Mesodermal cell (in vitro differentiated cells): Measurements from ENCODE around the gene SLC26A3.

Source experiments
- H3K27ac ChIP-seq: 2 replicates; pipeline ENCODE4 v1.7.0; 2013; ENCODE audit warnings: mild to moderate bottlenecking, low read depth, low read length, moderate library complexity; ENCODE audit not compliant: severe bottlenecking
- H3K36me3 ChIP-seq: 2 replicates; pipeline ENCODE4 v1.7.1; 2013; ENCODE audit warnings: mild to moderate bottlenecking, low read length, moderate library complexity; ENCODE audit not compliant: control insufficient read depth, insufficient read depth
- H3K4me1 ChIP-seq: one replicate; pipeline ENCODE4 v1.7.1; 2013; ENCODE audit warnings: mild to moderate bottlenecking, low read length; ENCODE audit not compliant: insufficient read depth, control insufficient read depth, poor library complexity, severe bottlenecking
- H3K4me3 ChIP-seq: 2 replicates; pipeline ENCODE4 v1.7.0; 2013; ENCODE audit warnings: low read length, control low read depth, mild to moderate bottlenecking; ENCODE audit not compliant: insufficient read depth, poor library complexity, severe bottlenecking; ENCODE audit errors: extremely low read depth
- H3K9me3 ChIP-seq: 2 replicates; pipeline ENCODE4 v1.7.1; 2013; ENCODE audit warnings: mild to moderate bottlenecking, low read length, moderate library complexity; ENCODE audit not compliant: control insufficient read depth
- WGBS, 2 experiments: methylation state at CpG; one replicate each; pipeline ENCODE4 v1.1.5; 2013; ENCODE audit warnings: missing lambda C conversion rate in 2 of 2; ENCODE audit not compliant: insufficient coverage in 2 of 2; 5-methylcytosine and 5-hydroxymethylcytosine counted together

Gene SLC26A3

DNA sequence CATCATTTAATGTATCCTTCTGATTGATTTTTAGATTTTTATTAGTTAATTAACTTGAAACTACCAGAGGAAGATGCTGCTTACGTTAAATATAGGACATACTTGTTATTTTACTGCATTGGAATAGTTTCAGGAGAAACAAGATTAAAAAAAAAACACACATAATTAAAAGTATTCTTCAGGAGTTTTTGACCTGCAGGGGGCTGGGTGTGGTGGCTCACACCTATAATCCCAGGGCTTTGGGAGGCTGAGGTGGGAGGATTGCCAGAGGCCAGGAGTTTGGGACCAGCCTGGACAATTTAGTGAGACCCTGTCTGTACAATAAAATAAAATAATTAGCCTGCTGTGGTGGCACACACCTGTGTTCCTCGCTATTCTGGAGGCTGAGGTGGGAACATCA is 48.4 kb downstream of the SLC26A3 start:
- Histone ChIP-seq H3K9me3 (no peaks in the 10 kb centered on the region), H3K36me3 (peaks cover 71% of the 10 kb centered on the region), H3K4me3 (no peak overlapping the region), H3K4me1 (no peaks in the 10 kb centered on the region), H3K27ac (no peak overlapping the region)
- 100% methylated on average over 1 of the region's 2 CpGs for WGBS, 2 experiments

DNA sequence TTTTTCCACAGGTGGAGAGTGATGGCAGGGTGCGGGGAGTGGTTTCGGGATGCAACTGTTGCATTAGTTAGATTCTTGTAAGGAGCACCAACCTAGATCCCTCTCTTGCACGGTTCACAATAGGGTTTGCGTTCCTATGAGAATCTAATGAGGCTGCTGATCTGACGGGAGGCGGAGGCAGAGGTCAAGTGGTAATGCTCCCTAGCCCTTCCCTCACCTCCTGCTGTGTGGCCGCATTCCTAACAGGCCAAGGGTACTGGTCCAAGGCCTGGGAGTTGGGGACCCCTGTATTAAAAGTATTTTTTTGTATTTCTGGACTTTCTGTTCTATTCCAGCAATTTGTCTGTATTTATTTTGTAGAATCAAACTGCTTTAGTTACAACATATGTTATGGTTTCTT is 51.9 kb downstream of the SLC26A3 start:
- H3K27ac ChIP-seq = no peak overlapping the region
- WGBS, 2 experiments = 91 to 93% methylated on average over 3 to 4 of the region's 7 CpGs
- peaks cover 50% of the 10 kb centered on the region for H3K36me3 ChIP-seq
- H3K4me1 ChIP-seq = no peaks in the 10 kb centered on the region
- no peak overlapping the region for H3K4me3 ChIP-seq
- H3K9me3 ChIP-seq = no peaks in the 10 kb centered on the region

DNA sequence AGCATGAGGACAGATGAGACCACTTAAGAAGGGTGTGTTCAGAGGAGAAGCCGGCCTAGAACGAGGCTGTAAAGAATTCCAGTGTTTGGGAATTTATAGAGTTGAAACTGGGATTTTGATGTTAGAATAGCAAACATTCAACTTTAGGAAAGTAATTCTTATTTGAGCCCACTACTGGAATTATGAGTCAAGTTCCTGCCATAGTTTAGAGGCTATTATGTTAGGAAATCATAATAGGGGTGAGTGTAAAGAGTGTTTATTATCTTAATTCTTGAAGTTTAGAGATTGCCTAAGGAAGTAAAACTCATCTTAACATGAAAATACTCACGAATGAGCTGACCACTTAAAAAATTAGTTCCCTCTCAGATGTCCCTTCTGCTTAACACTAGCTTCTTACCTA is 57.0 kb downstream of the SLC26A3 start:
- Histone ChIP-seq H3K27ac (no peak overlapping the region), H3K36me3 (peaks cover 23% of the 10 kb centered on the region), H3K9me3 (no peaks in the 10 kb centered on the region), H3K4me3 (no peak overlapping the region), H3K4me1 (peaks cover 11% of the 10 kb centered on the region)
- 85 to 94% methylated on average over 2 of the region's 3 CpGs for WGBS, 2 experiments

DNA sequence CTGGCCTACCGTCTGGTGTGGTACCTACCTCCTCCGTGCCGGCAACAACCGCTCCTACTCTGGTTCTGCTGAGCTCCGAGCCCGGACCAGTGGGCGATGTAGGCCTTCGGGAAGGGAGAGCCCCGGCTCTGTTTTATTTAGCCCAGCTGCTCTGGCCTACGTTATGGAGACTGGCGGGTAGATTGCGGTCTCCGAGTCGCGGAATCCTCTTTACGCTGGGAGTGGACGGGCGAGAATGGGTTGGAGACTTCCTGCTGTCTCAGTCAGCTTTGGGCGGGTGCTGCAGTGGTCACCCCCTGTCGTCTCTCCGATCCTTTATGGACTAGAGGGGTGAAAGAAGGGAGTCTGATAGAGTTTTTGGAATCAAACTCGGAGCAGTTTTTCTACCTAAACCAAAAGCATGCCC is 58.7 kb downstream of the SLC26A3 start:
- Histone ChIP-seq H3K27ac (peak overlapping the region; percentile 97), H3K9me3 (no peaks in the 10 kb centered on the region), H3K36me3 (peaks cover 9% of the 10 kb centered on the region), H3K4me3 (peak overlapping the region; percentile 95), H3K4me1 (peaks cover 11% of the 10 kb centered on the region)
- 0% methylated on average over 11 to 20 of the region's 22 CpGs for WGBS, 2 experiments

DNA sequence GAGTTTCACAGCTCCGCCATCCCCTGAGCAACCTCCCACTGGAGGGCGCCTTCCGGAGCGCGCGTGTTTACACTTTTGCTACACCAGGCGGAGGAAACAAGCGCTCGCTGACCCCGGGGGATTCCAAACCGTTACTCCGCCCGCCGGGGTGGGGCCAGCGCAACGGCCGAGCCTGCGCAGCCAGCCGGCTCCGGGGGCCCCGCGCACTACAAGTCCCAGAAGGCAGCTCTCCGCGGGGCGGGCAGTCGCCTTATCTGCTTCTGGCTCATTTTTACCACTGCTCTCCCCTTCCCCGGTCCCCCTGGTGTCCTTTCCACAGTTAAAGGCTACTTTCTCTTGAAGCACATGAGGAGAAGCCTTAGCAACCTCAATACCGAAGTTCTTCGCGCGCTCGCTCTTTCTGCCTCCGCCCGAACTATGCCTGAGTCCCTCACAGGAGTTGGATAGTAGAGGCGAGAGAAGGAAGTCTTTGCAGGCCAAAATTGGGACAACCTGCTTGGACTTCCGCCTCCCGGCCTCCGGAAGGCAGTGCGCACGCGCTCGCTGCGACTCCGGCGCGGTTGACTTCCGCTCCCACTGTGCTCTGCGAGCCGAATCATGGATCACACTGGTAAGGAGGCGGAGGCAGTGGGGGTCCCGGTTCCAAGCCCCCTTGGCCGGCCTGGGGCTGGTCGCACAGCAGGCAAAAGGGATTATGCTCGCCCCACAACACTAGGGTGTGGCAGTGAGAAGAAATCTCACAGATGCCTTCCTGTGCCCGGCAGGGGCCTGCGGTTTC is 59.3 kb downstream of the SLC26A3 start, which contains the start of gene CBLL1:
TSS of gene CBLL1 (plus strand) at position 576 of the 778 bp plus-strand sequence. CDS start at position 598, 22 bp downstream.
- 0 to 1% methylated on average over 39 to 52 of the region's 56 CpGs for WGBS, 2 experiments
- Histone ChIP-seq H3K27ac (peak within 1 kb of the TSS; percentile 97), H3K4me3 (peak within 1 kb of the TSS; percentile 95), H3K4me1 (peaks cover 11% of the 10 kb centered on the region), H3K9me3 (no peaks in the 10 kb centered on the region), H3K36me3 (peaks cover 7% of the 10 kb centered on the region)

DNA sequence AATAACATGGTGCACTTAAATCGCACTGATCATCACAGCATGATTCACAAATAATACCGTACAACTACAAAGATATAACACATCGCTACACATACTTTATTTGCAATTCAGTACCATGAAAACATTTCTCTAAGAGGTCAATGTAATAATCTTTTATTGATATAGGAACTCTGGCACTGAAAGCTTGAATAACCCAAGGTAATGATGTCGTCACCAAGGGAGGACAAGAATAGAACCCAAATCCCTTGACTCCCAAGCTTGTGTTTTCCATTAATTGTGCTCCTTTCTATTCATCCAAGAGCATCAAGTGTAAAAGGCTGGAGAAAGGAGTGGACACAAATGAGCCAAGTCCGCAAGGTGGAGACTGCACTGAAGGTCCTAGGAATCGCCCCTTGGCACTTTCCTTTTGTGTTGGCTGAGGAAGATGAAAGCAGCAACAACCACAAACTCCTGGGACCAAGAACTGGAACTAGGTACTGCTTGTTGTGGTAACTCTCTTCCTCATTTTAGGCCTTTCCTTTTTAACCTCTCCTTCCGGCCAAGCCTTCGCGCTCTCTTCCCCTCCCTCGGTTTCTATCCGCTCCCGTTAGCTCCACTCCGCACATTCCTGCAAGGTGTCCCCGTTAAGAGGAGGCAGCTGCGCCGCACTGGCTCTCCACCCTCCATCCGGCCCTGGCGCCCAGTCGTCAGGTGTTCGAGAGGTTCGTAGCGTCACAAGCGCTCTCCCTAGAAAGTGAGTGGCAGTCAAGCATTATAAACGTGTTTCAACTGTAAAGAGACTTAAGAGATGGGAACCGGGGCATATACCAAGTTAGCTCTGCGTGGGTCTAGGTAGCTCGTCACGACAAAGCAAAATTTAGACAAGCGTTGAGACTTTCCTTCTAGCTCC is 60.1 kb downstream of the SLC26A3 start:
- peak overlapping the region; percentile 95 for H3K4me3 ChIP-seq
- H3K36me3 ChIP-seq = peaks cover 5% of the 10 kb centered on the region
- H3K27ac ChIP-seq = peak overlapping the region; percentile 97
- WGBS, 2 experiments = 5 to 10% methylated on average over 21 to 25 of the region's 29 CpGs
- H3K9me3 ChIP-seq = no peaks in the 10 kb centered on the region
- peaks cover 11% of the 10 kb centered on the region for H3K4me1 ChIP-seq

DNA sequence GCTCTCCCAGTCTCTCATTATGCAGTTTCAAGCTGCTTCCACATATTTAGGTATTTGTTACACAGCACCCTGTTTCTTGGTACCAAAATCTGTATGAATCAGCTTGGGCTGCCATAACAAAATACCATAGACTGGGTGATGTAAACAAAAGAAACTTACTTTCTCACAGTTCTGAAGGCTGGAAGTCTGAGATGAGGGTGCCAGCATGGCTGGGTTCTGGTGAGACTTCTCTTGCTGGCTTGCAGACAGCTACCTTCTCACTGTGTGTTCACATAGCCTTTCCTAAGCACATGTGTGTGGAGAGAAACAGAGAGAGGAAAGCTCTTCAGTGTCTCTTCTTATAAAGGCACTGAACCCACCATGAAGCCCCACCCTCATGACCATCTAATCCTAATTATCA is 74.7 kb downstream of the SLC26A3 start:
- no peak overlapping the region for H3K27ac ChIP-seq
- H3K36me3 ChIP-seq = no peaks in the 10 kb centered on the region
- no peaks in the 10 kb centered on the region for H3K4me1 ChIP-seq
- no peak overlapping the region for H3K4me3 ChIP-seq
- H3K9me3 ChIP-seq = no peaks in the 10 kb centered on the region

DNA sequence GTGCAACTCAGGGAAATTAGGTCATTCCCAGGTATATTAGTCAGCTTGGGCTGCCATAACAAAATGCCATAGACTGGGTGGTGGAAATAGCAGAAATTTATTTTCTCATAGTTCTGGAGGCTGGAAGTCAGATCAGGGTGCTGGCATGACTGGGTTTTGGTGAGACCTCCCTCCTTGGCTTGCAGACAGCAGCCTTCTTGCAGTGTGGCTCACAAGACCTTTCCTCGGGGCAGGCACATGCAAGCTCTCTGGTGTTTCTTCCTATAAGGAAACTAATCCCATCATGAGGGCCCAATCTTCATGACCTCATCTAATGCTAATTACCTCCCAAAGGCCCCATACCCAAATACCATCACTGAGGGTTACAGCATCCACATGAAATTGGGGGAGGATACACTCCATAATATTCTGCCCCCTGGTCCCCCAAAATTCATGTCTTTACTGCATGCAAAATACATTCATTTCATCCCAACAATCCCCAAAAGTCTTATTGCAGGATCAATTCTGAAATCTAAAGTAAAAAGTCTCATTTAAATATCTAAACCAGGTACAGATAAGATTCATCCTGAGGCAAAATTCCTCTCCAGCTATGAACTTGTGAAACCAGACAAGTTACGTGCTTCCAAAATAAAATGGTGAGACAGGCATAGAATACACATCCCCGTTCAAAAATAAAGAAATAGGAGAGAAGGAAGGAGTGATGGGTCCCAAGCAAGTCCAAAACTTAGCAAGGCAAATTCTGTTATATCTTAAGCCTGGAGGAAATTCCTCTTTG is 76.5 kb downstream of the SLC26A3 start:
- WGBS, 2 experiments = 57% methylated on average over 1 of the region's 3 CpGs; no CpG with 5 or more reads in 1 of the 2 experiments
- Histone ChIP-seq H3K4me3 (no peak overlapping the region), H3K4me1 (no peaks in the 10 kb centered on the region), H3K36me3 (no peaks in the 10 kb centered on the region), H3K9me3 (no peaks in the 10 kb centered on the region), H3K27ac (no peak overlapping the region)

DNA sequence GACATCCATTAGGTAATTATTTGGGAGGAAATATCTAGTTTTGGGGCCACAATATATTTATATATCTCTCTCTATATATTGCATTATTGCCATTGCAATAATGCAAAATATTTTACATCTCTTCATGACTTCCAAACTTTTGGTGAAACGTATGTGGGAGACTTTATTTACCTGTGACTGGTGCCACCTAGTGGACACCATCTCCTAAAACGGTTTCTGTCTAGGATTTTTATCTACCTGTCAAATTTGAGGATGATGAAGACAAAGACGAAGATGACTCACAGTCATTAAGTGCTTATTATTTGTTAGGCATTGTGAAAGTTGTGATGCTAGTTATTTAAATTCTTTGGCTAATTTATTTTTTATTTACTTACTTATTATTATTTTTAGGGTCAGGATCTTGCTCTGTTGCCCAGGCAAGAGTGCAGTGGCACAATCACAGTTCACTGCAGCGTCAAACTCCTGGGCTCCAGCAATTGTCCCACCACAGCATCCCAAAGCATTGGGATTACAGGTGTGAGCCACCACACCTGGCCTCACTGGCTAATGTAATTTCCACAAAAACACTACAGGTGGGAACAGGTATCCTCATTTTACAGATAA is 77.8 kb downstream of the SLC26A3 start:
- 36 to 100% methylated on average over 1 to 3 of the region's 4 CpGs for WGBS, 2 experiments
- H3K36me3 ChIP-seq = no peaks in the 10 kb centered on the region
- no peaks in the 10 kb centered on the region for H3K9me3 ChIP-seq
- H3K4me3 ChIP-seq = no peak overlapping the region
- H3K27ac ChIP-seq = no peak overlapping the region
- H3K4me1 ChIP-seq = no peaks in the 10 kb centered on the region

DNA sequence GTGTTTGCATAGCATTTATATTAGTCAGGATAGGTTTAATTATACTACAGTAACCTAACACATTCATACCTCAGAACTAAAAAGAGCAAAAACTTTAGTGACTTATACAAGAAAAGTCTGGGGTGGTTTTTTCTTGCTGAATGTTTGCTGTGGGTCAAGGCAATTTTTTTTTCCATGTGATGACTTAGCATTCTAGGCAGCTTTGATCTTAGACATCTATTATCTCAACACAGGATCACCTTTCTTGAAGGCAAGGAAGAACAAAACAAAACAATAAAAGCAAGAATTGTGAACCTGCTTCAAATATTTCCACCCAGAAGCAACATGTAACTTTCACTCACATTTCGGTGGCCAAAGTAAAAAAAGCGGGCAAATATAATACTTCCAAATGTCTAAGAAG is 79.8 kb downstream of the SLC26A3 start:
- Histone ChIP-seq H3K36me3 (no peaks in the 10 kb centered on the region), H3K4me3 (no peak overlapping the region), H3K9me3 (no peaks in the 10 kb centered on the region), H3K4me1 (no peaks in the 10 kb centered on the region), H3K27ac (no peak overlapping the region)
- 100% methylated on average over 2 of the region's 2 CpGs; no CpG with 5 or more reads in 1 of the 2 experiments for WGBS, 2 experiments
